ENCODE measurements around the gene SERPINA6.

- TF ChIP-seq POLR2A (IDR thresholded peaks at IDR 0.05) (no peak), CTCF (IDR thresholded peaks at IDR 0.05) (no peak)
These were observed 1.5 kb downstream of the SERPINA6 start for GRCh38 chr14:94321421-94322271.
